Measurements from ENCODE around the gene FMN1. TPM values are rescaled to one million over a fixed set of nuclear protein-coding genes. Genes with fewer than 3 reads are reported as not detected.

FMN1 gene
- total RNA-seq, 1 experiment from 2014 or later: 25.8 TPM

- POLR2A ChIA-PET (ENCODE audit: unreplicated experiment): no interaction called here
- CTCF ChIA-PET: no interaction called here
- no peaks in the 10 kb centered on the region for H3K4me1 ChIP-seq (replicated peaks; ENCODE audit: insufficient read depth)
- no peak overlapping the region for H2AFZ ChIP-seq
- no peak overlapping the region for H3K27ac ChIP-seq
- H3K4me3 ChIP-seq: no peak overlapping the region
- no peak for DNase-seq
- no peaks in the 10 kb centered on the region for H3K79me2 ChIP-seq (ENCODE audit: low read depth)
- no peaks in the 10 kb centered on the region for H3K9me3 ChIP-seq (ENCODE audit: insufficient read depth, low read depth)
- H3K9me2 ChIP-seq (ENCODE audit: insufficient read depth): no peaks in the 10 kb centered on the region
- no peaks in the 10 kb centered on the region for H3F3A ChIP-seq (ENCODE audit: insufficient read depth, low read depth)
- H3K4me2 ChIP-seq: no peak overlapping the region
- H3K27me3 ChIP-seq (ENCODE audit: insufficient read depth, low read depth): no peaks in the 10 kb centered on the region
- TF ChIP-seq CTCF (conservative IDR thresholded peaks at IDR 0.05) (no peak), EZH2 (IDR thresholded peaks at IDR 0.05; ENCODE audit: low read depth) (no peak)
- BruUV-seq (replicated peaks): no TSS peak
- H4K20me1 ChIP-seq (ENCODE audit: insufficient read depth): no peaks in the 10 kb centered on the region
- intact Hi-C loops (cut with micrococcal nuclease; ENCODE audit: unreplicated experiment): no loop called here
- no peaks in the 10 kb centered on the region for H3K36me3 ChIP-seq (ENCODE audit: low read depth)
Observed at GRCh38 chr15:32881528-32881927, 313.0 kb downstream of the FMN1 start.

DNA sequence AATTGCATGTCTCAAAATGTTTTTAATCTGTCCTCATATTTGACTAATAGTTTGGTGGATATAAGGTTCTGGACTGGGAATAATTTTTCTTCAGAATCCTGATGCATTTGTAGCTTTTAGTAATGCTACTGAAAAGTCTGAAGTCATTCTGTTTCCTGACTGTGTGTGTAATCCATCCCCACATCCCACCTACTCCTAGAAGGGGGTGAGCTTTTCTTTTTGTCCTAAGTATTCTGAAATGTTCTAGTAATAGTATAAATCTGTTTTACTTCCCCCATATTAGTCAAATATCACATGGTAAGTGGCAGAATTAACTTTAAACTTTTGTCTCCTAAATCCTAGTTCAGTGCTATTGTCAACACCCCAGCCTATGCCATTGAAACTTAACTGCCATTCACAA is 313.9 kb downstream of the FMN1 start:
- H3F3A ChIP-seq (ENCODE audit: insufficient read depth, low read depth): no peaks in the 10 kb centered on the region
- no peak overlapping the region for H3K4me2 ChIP-seq
- no peaks in the 10 kb centered on the region for H3K36me3 ChIP-seq (ENCODE audit: low read depth)
- H3K4me1 ChIP-seq (replicated peaks; ENCODE audit: insufficient read depth): no peaks in the 10 kb centered on the region
- no peaks in the 10 kb centered on the region for H3K79me2 ChIP-seq (ENCODE audit: low read depth)
- BruUV-seq (replicated peaks): no TSS peak
- DNase-seq: no peak
- POLR2A ChIA-PET (ENCODE audit: unreplicated experiment): no interaction called here
- H3K4me3 ChIP-seq: no peak overlapping the region
- no peak for TF ChIP-seq EZH2 (IDR thresholded peaks at IDR 0.05; ENCODE audit: low read depth)
- no peaks in the 10 kb centered on the region for H3K27me3 ChIP-seq (ENCODE audit: insufficient read depth, low read depth)
- intact Hi-C loops (cut with micrococcal nuclease; ENCODE audit: unreplicated experiment): no loop called here
- H3K9me2 ChIP-seq (ENCODE audit: insufficient read depth): no peaks in the 10 kb centered on the region
- no peaks in the 10 kb centered on the region for H4K20me1 ChIP-seq (ENCODE audit: insufficient read depth)
- no peaks in the 10 kb centered on the region for H3K9me3 ChIP-seq (ENCODE audit: insufficient read depth, low read depth)
- CTCF ChIA-PET: no interaction called here
- no peak overlapping the region for H2AFZ ChIP-seq
- no peak overlapping the region for H3K27ac ChIP-seq

DNA sequence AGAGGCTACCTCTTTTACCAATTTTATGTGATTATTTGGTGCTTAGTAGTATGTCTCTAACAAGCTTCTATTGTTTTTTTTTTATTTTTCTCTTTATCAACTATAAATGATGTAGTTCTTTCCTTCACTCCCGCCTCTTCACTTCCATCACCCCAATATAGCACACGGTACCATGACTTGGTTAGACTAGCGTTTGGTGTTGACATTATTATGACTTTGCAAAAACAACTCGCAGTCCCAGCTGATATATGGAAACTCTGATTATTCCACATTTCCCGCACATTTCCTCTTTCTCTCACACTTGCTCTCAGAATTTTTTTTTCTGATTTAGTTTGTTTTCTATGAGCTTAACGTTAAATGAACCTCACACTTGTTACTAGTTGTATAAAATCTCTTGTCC is 314.5 kb downstream of the FMN1 start:
- TF ChIP-seq CTCF (conservative IDR thresholded peaks at IDR 0.05) (no peak), EZH2 (IDR thresholded peaks at IDR 0.05; ENCODE audit: low read depth) (no peak)
- Histone ChIP-seq H3K9me2 (ENCODE audit: insufficient read depth) (no peaks in the 10 kb centered on the region), H3K4me2 (no peak overlapping the region), H3K79me2 (ENCODE audit: low read depth) (no peaks in the 10 kb centered on the region), H3K27ac (no peak overlapping the region), H3K36me3 (ENCODE audit: low read depth) (no peaks in the 10 kb centered on the region), H2AFZ (no peak overlapping the region), H3F3A (ENCODE audit: insufficient read depth, low read depth) (no peaks in the 10 kb centered on the region), H3K27me3 (ENCODE audit: insufficient read depth, low read depth) (no peaks in the 10 kb centered on the region), H3K9me3 (ENCODE audit: insufficient read depth, low read depth) (no peaks in the 10 kb centered on the region), H3K4me1 (replicated peaks; ENCODE audit: insufficient read depth) (no peaks in the 10 kb centered on the region), H3K4me3 (no peak overlapping the region), H4K20me1 (ENCODE audit: insufficient read depth) (no peaks in the 10 kb centered on the region)
- CTCF ChIA-PET: no interaction called here
- no peak for DNase-seq
- intact Hi-C loops (cut with micrococcal nuclease; ENCODE audit: unreplicated experiment): no loop called here
- POLR2A ChIA-PET (ENCODE audit: unreplicated experiment): no interaction called here
- no TSS peak for BruUV-seq (replicated peaks)
